ENCODE results near the gene CDHR3.

The CDHR3 gene

DNA sequence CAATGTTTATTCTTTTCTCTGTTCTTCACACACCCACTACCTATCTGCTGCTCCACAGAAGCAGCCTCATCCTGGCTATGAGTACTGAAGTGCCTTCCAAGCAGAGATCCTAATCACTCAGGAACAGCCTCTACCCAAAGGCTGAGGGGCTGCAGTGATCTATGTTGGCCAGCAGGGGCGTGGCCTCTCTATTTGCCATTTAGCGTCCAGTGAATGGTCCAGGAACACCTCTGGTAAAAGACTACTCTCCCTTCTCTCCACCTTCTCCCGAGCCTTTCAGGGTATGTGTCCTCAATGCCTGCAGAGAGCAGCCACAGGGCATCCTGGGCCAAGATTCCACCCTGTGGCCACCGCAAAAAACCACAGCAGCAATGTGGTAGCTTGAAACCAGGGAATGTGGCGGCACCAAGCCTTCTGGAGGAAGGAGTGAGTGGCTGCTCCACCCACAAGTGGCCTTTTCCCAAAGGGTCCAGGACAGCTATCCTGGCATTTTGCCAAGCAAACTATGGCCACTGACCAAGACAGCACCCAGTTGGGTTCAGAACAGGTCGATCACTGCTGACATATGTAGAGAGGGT, 78.2 kb downstream of the CDHR3 start:
- TF ChIP-seq, protein P1, sequence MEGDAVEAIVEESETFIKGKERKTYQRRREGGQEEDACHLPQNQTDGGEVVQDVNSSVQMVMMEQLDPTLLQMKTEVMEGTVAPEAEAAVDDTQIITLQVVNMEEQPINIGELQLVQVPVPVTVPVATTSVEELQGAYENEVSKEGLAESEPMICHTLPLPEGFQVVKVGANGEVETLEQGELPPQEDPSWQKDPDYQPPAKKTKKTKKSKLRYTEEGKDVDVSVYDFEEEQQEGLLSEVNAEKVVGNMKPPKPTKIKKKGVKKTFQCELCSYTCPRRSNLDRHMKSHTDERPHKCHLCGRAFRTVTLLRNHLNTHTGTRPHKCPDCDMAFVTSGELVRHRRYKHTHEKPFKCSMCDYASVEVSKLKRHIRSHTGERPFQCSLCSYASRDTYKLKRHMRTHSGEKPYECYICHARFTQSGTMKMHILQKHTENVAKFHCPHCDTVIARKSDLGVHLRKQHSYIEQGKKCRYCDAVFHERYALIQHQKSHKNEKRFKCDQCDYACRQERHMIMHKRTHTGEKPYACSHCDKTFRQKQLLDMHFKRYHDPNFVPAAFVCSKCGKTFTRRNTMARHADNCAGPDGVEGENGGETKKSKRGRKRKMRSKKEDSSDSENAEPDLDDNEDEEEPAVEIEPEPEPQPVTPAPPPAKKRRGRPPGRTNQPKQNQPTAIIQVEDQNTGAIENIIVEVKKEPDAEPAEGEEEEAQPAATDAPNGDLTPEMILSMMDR (IDR thresholded peaks at IDR 0.05; ENCODE audit: insufficient read depth, low read length, poor library complexity, severe bottlenecking): peak; percentile 88
- H3K27me3 ChIP-seq (replicated peaks; ENCODE audit: control insufficient read depth, insufficient read depth, low read length): peaks cover 4% of the 10 kb centered on the region; the same call in 1 of the 2 replicates
- H3K4me3 ChIP-seq (replicated peaks; ENCODE audit: low read depth, low read length): no peak overlapping the region
- H3K36me3 ChIP-seq (ENCODE audit: control insufficient read depth, insufficient read depth, low read length): no peaks in the 10 kb centered on the region
- DNase-seq (ENCODE audit: extremely low read depth, insufficient read length): no peak

DNA sequence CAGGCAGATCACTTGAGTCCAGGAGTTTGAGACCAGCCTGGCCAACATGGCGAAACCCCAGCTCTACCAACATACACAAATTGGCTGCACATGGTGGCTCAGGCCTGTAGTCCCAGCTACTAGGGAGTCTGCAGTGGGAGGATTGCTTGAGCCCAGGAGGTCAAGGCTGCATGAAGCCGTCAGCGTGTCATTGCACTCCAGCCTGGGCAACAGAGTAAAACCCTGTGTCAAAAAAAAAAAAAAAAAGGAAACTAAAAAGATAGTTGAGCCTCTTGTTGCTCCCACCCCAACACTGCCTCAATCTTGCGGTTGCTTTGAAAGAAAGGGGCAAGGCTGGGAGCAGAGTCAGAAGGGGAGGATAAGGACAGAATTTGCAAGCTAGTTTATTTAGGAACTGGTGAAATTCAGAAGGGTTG, 79.1 kb downstream of the CDHR3 start:
- TF ChIP-seq, protein P1 (IDR thresholded peaks at IDR 0.05; ENCODE audit: insufficient read depth, low read length, poor library complexity, severe bottlenecking): no peak
- H3K36me3 ChIP-seq (ENCODE audit: control insufficient read depth, insufficient read depth, low read length): no peaks in the 10 kb centered on the region
- no peak overlapping the region for H3K4me3 ChIP-seq (replicated peaks; ENCODE audit: low read depth, low read length)
- H3K27me3 ChIP-seq (replicated peaks; ENCODE audit: control insufficient read depth, insufficient read depth, low read length): peaks cover 4% of the 10 kb centered on the region; the same call in 1 of the 2 replicates
- no peak for DNase-seq (ENCODE audit: extremely low read depth, insufficient read length)

DNA sequence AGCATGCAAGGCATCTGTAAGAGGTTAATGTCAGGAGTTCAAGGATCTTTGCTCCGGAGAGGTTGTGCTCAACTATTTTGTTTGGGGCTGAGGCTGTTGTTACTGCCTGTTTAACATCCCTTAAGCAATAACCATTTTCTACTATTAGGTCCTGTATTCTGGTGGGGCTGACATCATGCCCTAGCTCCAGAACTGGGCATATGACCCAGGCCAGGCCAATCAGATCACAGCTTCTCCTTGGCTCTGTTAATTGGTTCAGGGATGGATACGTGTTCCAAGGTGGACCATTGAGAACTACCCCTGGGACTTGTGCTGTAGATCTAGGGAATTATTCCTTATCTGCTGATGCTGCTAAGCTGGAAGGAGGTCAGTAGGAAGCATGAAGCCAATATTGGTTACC, 82.1 kb downstream of the CDHR3 start:
- Histone ChIP-seq H3K36me3 (ENCODE audit: control insufficient read depth, insufficient read depth, low read length) (no peaks in the 10 kb centered on the region), H3K27me3 (replicated peaks; ENCODE audit: control insufficient read depth, insufficient read depth, low read length) (peaks cover 4% of the 10 kb centered on the region), H3K4me3 (replicated peaks; ENCODE audit: low read depth, low read length) (no peak overlapping the region)
- DNase-seq (ENCODE audit: extremely low read depth, insufficient read length): no peak
- TF ChIP-seq, protein P1 (IDR thresholded peaks at IDR 0.05; ENCODE audit: insufficient read depth, low read length, poor library complexity, severe bottlenecking): no peak

DNA sequence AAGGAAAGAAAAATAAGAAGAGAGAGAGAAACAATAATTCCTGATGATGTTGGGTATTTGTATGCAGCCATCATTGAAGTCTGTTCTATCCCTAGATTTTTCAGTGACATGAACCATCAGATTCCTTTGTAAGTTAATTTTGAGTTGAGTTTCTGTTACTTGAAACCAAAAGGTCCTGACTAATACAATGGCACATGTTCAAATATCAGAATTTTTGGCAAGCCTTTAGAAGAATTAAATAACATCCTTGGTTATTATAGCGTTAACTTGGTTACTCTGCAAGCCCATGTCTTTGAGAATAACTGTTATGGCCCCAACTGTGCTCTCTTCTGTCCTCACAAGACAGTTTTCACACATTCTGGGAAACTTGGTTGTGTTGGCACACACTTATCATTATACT, 82.5 kb downstream of the CDHR3 start:
- Histone ChIP-seq H3K36me3 (ENCODE audit: control insufficient read depth, insufficient read depth, low read length) (no peaks in the 10 kb centered on the region), H3K27me3 (replicated peaks; ENCODE audit: control insufficient read depth, insufficient read depth, low read length) (peaks cover 4% of the 10 kb centered on the region), H3K4me3 (replicated peaks; ENCODE audit: low read depth, low read length) (no peak overlapping the region)
- TF ChIP-seq, protein P1 (IDR thresholded peaks at IDR 0.05; ENCODE audit: insufficient read depth, low read length, poor library complexity, severe bottlenecking): no peak
- DNase-seq (ENCODE audit: extremely low read depth, insufficient read length): no peak

DNA sequence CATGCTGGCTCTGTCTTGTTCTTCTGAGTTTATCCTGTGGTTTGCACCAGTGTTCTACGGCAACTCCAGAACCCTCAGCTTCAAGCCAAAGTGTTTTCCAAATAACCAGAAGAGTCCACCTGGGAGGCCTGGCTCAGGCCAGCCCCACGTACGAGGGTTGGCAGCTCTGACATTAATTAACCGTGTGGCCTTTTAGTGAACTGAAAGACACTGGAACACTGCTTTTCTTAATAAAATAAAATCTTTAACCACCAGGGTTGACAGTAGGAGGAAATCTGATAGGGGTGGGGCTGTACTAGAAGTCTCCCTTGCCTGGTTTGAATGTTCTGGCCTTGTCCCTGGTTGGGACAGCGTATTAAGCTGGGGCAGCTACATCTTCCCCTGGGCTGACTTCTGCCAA, 84.1 kb downstream of the CDHR3 start:
- TF ChIP-seq, protein P1 (IDR thresholded peaks at IDR 0.05; ENCODE audit: insufficient read depth, low read length, poor library complexity, severe bottlenecking): no peak
- Histone ChIP-seq H3K36me3 (ENCODE audit: control insufficient read depth, insufficient read depth, low read length) (no peaks in the 10 kb centered on the region), H3K4me3 (replicated peaks; ENCODE audit: low read depth, low read length) (no peak overlapping the region), H3K27me3 (replicated peaks; ENCODE audit: control insufficient read depth, insufficient read depth, low read length) (peaks cover 4% of the 10 kb centered on the region)
- no peak for DNase-seq (ENCODE audit: extremely low read depth, insufficient read length)
